Anterior cingulate cortex (tissue), 58 donors: ENCODE measurements around the gene CAPN13.

Source experiments
- DNase-seq, 58 donors: peaks; one replicate each; lab custom pipeline; 2025; lab: John Stamatoyannopoulos, UW

Gene CAPN13

GRCh38 chr2:30732876-30733275 is 74.4 kb downstream of the CAPN13 start:
- no peak for DNase-seq

- no peak for DNase-seq
Measured at GRCh38 chr2:30732376-30732775, 74.9 kb downstream of the CAPN13 start.

GRCh38 chr2:30731706-30732105 is 75.5 kb downstream of the CAPN13 start:
- no peak for DNase-seq

GRCh38 chr2:30730736-30731647 is 76.3 kb downstream of the CAPN13 start:
- no peak for DNase-seq

GRCh38 chr2:30729031-30729430 is 78.2 kb downstream of the CAPN13 start:
- DNase-seq = no peak

GRCh38 chr2:30722936-30723725 is 84.1 kb downstream of the CAPN13 start:
- DNase-seq = no peak

GRCh38 chr2:30721668-30722647 is 85.3 kb downstream of the CAPN13 start:
- no peak for DNase-seq

- no peak for DNase-seq
Measured at GRCh38 chr2:30721241-30721640, 86.0 kb downstream of the CAPN13 start.

- DNase-seq = no peak
Measured at GRCh38 chr2:30717081-30717650, 90.1 kb downstream of the CAPN13 start.

GRCh38 chr2:30716123-30716900 is 90.9 kb downstream of the CAPN13 start:
- DNase-seq = no peak

GRCh38 chr2:30714811-30715709 is 92.2 kb downstream of the CAPN13 start:
- no peak for DNase-seq

GRCh38 chr2:30713698-30714097 is 93.5 kb downstream of the CAPN13 start:
- DNase-seq = no peak

GRCh38 chr2:30711646-30712085 is 95.6 kb downstream of the CAPN13 start:
- peak in 49 of 58 donors; percentile 18 to 83 (median 47) for DNase-seq

- DNase-seq = no peak
Measured at GRCh38 chr2:30710461-30710860, 96.8 kb downstream of the CAPN13 start.

GRCh38 chr2:30710016-30710415 is 97.2 kb downstream of the CAPN13 start:
- no peak for DNase-seq

- no peak for DNase-seq
Measured at GRCh38 chr2:30709516-30709915, 97.7 kb downstream of the CAPN13 start.

GRCh38 chr2:30708491-30709290 is 98.6 kb downstream of the CAPN13 start:
- no peak for DNase-seq
